Endometrial microvascular endothelial cells (primary cell): ENCODE results near the gene OTUB2. TPM values are rescaled to one million over a fixed set of nuclear protein-coding genes. Genes with fewer than 3 reads are reported as not detected.

Experiments
- in situ Hi-C: cut with HindIII; loops from 2 replicates; pipeline ENCODE4 v1.10.0; 2017; ENCODE audit warnings: low sequenced_read_pairs, low pct_unique_long_range_greater_than_20kb; ENCODE audit errors: inconsistent ontology term
- total RNA-seq: library from RNA; depleted of rRNA; stranded (reverse); fragments of >200 nt; gene quantifications from one replicate; pipeline ENCODE4 v1.2.3, GENCODE V29; 2015; ENCODE audit errors: inconsistent ontology term

OTUB2 gene
- total RNA-seq, 1 donor from 2014 or later: 3.1 TPM

- in situ Hi-C loops: no loop called here
These were observed 10.4 kb downstream of the OTUB2 start for GRCh38 chr14:94036313-94037167.

GRCh38 chr14:94037954-94038353 lies 11.8 kb downstream of the OTUB2 start:
- in situ Hi-C loops: no loop called here

DNA sequence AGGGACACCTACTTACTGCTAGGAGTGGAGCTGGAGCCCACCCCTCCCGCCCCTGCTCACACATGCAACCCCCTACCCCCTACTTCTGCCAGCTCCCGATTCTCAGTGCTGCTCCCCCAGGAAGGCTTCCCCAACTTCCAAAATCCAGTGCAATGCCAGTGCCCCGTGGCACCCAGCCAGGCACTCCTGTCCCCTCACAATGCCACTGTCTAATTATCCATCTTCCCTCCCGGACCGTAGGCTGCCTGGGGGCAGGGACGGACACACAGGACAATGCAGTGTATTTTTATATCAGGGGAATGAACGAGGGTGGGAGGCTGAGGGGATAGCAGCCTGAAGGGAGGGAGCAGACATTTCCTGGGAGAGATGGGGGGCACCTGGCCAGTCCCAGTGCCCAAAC lies 12.4 kb downstream of the OTUB2 start:
- in situ Hi-C loops: no loop called here

DNA sequence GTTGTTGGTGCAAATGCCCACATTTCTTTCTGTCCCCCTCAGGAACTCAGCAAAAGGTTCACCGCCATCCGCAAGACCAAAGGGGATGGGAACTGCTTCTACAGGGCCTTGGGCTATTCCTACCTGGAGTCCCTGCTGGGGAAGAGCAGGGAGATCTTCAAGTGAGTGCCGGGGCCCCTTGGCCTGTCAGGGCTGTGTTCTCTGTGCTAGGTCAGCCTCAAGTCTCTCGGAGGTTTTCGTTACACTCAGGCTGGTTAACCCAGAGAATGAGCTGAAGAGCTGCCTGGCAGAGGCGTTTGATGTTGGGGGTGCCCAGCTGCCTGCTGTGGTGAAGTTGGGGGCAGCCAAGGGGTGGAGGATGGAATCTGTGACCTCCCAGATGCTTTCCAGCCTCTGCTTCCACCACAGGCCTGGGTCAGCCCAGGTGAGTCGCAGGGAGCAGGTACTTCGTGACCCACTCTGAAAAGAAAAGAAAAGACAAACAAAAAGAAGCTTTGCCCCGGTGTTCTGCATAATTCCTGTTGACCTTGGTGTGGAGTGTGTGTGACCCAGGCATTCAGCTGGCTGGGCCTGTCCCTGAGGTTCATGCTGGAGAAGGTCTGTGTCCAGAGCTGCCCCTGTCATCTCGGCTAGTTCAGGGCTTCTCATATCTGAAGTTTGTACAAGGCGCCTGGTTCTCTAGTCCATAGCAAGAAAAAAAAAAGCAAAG lies 12.9 kb downstream of the OTUB2 start:
- in situ Hi-C loops: no loop called here

DNA sequence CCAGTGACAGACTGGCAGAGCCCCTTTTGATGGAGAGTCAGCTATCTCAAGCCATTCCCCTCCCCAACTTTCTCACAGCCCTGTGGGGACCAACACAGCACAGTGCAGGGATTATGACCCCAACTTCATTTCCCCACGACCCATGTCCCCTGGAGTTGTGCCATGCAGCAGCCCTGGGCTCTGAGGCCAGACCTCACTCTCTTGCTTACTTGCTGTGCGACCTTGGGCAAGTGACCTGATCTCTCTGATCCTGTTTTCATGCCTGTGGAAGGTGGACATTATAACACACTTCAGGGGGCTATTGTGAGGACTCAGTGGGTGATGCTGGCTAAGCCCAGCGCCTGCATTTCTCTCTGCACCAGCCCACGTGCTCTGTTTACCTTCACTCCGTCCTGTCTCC lies 14.1 kb downstream of the OTUB2 start:
- in situ Hi-C loops: no loop called here

- in situ Hi-C loops: no loop called here
These were observed 14.7 kb downstream of the OTUB2 start for GRCh38 chr14:94040796-94041195.

DNA sequence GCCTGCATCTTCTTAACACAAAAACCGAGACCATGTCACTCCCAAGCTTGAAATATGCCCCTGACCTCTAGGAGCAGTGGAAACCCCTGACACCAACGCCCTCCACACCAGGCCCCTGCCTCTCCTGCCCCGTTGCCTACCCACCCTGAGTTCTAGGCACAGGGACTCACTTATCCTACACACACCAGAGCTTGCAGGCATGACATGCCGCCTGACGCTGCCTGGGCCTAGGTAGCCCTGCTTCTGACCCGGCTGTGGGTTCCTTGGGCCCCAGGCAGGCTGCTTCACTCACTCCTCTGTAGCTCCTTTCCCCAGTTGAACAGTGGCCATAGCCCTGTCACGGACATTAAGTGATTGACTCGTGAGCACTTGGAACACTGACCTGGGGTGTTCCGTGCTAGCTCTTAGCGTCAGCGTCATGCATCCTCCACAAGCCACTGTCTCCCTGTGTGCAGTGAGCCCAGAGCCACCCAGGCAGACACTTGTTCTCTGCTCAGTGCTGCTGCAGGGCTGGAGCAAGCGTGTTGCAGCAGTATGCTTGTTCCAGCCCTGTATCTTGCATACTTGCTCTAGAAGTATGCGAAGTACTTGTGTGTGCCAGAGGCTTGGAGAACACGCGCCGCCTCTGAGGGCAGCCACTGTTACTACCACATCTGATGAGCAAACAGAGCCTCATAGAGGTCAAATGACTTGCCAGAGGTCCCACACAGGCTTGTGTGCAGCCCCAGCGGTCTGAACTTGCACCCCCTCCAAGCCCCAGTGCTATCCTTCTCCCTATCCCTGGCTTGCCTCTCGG lies 15.6 kb downstream of the OTUB2 start:
- in situ Hi-C loops: no loop called here

DNA sequence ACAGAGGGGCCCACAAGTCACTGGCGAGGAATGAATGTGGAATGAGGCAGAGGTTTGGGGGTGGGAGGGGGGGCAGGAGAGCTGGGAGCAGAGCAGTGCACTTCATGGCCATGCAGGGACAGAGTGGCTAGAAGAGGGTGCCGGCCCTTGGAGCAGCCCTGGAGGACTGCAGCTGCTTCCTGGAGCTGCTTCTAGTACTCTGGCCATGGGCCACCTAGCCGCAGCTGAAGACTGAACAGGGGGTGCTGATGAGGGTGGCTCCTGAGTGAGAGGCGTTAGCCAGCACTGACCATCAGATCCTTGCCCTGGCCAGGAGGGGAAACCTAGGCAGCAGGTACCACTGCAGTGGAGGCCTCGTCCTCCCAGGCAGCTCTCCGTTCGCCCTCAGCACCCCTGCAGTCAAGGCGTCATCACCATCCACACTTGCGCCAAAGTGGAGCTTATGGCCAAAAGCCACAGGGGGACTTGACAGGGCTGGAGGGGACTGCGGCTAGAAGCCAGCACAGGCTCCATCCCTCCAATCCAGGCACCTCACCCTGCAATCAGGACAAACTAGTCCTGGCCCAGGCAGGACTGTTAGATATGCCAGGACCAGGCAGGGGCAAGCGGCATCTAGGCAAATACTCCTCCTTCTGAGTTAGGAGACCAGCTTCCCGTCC lies 16.4 kb downstream of the OTUB2 start:
- in situ Hi-C loops: no loop called here

- in situ Hi-C loops: no loop called here
These were observed 17.1 kb downstream of the OTUB2 start for GRCh38 chr14:94043111-94043755.

- in situ Hi-C loops: no loop called here
These were observed 17.8 kb downstream of the OTUB2 start for GRCh38 chr14:94043756-94044475.

DNA sequence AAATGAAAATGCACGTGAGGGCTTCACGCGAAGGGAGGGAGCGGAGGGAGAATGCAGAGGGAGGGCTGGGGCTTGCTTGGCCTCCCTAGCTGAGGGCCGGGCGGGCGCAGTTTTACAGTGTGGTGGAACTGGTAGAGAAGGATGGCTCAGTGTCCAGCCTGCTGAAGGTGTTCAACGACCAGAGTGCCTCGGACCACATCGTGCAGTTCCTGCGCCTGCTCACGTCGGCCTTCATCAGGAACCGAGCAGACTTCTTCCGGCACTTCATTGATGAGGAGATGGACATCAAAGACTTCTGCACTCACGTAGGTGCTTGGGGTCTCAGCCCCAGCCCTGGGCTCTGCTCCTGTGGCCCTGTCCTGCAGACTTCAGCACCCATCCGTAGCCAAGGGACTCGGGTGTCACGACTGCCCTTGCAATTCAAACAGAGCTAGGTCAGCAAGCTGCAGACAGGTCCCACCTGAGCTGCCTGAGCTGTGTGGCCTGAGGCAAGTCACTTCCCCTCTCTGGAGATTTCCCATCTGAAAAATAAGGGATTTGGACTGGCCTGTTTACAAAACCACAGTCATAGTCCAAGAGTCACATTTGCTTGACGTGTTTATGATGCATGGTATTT lies 18.4 kb downstream of the OTUB2 start:
- in situ Hi-C loops: no loop called here

DNA sequence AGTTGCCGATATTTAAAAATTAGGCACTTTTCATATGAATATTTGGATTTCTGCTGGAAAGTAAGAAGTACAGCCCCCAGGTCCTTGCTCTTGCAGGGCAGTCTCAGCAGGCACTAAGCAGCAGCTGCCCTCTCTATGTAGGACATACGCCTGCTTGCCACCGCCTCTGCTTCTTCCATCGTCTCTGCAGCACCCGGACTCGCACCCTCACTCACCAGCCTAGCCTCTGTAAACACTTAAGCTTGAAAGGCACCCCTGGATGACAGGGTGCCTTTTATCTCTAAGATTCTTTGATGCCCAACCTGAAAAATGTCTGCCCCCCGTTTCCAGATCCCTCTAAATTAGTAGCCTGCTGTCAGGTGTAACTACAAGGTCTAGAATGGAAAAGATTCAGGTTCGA lies 19.0 kb downstream of the OTUB2 start:
- in situ Hi-C loops: no loop called here

DNA sequence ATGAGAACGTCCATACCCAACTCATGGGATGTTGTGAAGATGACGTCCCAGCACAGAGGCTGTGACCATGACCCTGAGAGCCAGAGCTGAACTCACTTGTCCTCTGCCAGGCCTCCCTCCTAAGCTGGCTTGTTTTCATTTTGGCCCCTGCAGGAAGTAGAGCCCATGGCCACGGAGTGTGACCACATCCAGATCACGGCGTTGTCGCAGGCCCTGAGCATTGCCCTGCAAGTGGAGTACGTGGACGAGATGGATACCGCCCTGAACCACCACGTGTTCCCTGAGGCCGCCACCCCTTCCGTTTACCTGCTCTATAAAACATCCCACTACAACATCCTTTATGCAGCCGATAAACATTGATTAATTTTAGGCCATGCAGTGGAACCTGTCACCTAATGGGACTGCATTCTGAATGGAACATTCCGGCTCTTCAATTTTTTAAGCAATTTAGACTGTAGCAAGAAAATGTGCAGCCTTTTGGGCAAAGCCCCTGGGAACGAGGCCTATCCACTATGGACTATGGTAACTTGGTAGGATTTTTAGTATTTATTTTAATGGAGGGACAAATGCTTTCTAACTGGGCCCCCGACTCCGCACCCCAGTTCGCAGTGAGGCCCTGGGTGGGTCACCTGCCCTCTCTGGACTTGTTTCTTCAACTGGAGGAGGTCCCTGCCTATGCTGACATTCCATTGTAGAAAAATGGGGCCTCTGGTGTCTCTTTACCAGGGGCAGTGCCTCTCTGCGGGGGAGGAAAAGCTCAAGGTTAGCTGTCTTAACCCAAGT lies 19.6 kb downstream of the OTUB2 start:
- in situ Hi-C loops: no loop called here

DNA sequence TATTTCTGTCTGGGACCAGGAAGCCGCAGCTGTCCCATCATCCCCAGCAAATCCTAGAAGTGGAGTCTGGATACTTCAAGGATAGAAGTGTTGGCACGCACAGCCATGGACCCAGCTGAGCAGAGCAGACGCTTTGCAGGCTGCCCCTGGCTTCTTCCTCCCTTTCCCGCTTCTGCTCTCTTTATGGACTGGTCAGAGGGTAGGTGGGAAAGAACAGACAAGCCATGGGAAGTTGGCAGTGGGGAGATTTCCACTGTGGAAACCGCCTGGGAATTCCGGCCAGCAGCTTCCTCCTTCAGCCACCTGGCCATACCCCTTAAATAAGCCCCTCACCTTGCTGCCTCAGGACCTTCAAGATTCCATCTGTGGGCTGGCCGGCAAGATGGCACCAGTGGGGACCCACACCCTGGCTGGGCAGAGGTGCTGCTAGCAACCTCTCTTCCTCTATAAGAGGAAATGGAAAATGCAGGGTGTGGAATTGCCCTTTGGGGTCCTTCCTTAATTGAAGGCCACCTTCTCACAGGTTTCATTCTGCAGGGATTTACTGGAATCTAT lies 20.6 kb downstream of the OTUB2 start:
- in situ Hi-C loops: no loop called here

- in situ Hi-C loops: no loop called here
These were observed 21.4 kb downstream of the OTUB2 start for GRCh38 chr14:94047581-94047980.

GRCh38 chr14:94048691-94049624 lies 22.8 kb downstream of the OTUB2 start:
- in situ Hi-C loops: no loop called here
